ENCODE data around the gene TBC1D10A.

The TBC1D10A gene

GRCh38 chr22:30318799-30319419 lies 7.8 kb downstream of the TBC1D10A start:
- no peak for DNase-seq

- DNase-seq: no peak
Observed at GRCh38 chr22:30317778-30318177, 9.0 kb downstream of the TBC1D10A start.

- DNase-seq: no peak
Observed at GRCh38 chr22:30315962-30316576, 10.7 kb downstream of the TBC1D10A start.

- DNase-seq: peak; percentile 15
Observed at GRCh38 chr22:30314915-30315314, 11.8 kb downstream of the TBC1D10A start.

GRCh38 chr22:30313527-30314363 lies 13.0 kb downstream of the TBC1D10A start:
- no peak for DNase-seq

GRCh38 chr22:30312053-30312452 lies 14.7 kb downstream of the TBC1D10A start:
- no peak for DNase-seq

GRCh38 chr22:30310881-30311771 lies 15.6 kb downstream of the TBC1D10A start:
- no peak for DNase-seq

- DNase-seq: no peak
Observed at GRCh38 chr22:30309951-30310741, 16.6 kb downstream of the TBC1D10A start.

GRCh38 chr22:30308518-30309230 lies 18.1 kb downstream of the TBC1D10A start:
- DNase-seq: peak; percentile 25

GRCh38 chr22:30308093-30308492 lies 18.6 kb downstream of the TBC1D10A start:
- no peak for DNase-seq

GRCh38 chr22:30307041-30307574 lies 19.6 kb downstream of the TBC1D10A start:
- no peak for DNase-seq

GRCh38 chr22:30306627-30307011 lies 20.1 kb downstream of the TBC1D10A start:
- no peak for DNase-seq

- no peak for DNase-seq
Observed at GRCh38 chr22:30305906-30306626, 20.7 kb downstream of the TBC1D10A start.

- no peak for DNase-seq
Observed at GRCh38 chr22:30305519-30305905, 21.2 kb downstream of the TBC1D10A start.

- DNase-seq: no peak
Observed at GRCh38 chr22:30304495-30305244, 22.1 kb downstream of the TBC1D10A start.

- no peak for DNase-seq
Observed at GRCh38 chr22:30302810-30303138, 24.0 kb downstream of the TBC1D10A start.

GRCh38 chr22:30301995-30302809 lies 24.5 kb downstream of the TBC1D10A start:
- no peak for DNase-seq

GRCh38 chr22:30299322-30299721 lies 27.4 kb downstream of the TBC1D10A start:
- DNase-seq: no peak

Measured in activated T-cell treated with anti-CD3 and anti-CD28 coated beads for 4 hours (primary cell).